GM12891 (cell line): ENCODE measurements around the gene SIK3.
A peak's percentile ranks its signal among the peaks of the same experiment; 100 is the strongest.

Source experiments
- POLR2A ChIP-seq: IDR thresholded peaks from 2 replicates; pipeline ENCODE4 v1.6.1; 2011; ENCODE audit warnings: low read depth, low read length, control low read depth
- POLR2AphosphoS5 ChIP-seq: IDR thresholded peaks from 2 replicates; pipeline ENCODE4 v1.6.1; 2011; ENCODE audit warnings: low read depth, low read length, control low read depth

- TF ChIP-seq POLR2A (peak; percentile 41; the same call in 1 of the 2 replicates), POLR2AphosphoS5 (peak; percentile 57; the same call in 1 of the 2 replicates)
Measured at GRCh38 chr11:116853461-116854073, 244.7 kb downstream of the SIK3 start.
